HS-27A (cell line): ENCODE measurements around the gene PARP8.

Experiments
- DNase-seq: peaks from one replicate; pipeline ENCODE4 v3.0.0-alpha.2; 2012; ENCODE audit warnings: low read depth, missing footprints

Gene PARP8

DNA sequence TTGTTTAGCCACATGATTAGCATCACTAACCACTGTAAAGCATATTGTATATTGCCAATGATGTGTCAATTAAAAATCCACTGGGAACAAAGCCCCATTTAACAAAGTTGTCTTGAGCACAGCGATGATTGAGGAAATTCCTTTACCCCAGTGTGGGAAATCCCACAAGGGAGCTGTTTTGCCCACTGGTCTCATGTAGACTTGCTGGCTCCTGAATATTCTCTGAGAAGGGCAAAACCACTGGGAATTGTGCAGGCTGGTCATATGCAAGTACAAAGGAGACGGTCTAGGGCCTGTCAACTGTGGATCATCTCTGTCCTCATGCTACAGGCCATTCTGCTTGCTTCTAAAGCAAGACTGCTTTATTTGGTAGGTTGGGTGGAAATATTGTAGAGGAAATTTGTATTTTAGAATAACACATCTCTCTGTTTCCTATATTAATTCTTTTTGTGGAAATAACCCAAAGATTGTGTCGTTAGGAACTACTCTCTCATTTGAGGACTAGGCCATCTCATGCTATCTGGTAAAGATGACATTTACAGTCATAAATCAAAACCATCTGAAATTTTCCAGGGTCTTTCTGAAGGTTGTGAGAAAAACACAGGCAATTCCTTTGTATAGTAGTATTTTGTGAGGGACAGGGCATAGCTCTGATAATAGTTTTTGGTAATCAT is 60.2 kb downstream of the PARP8 start:
- DNase-seq = no peak

- no peak for DNase-seq
These were observed 60.7 kb downstream of the PARP8 start for GRCh38 chr5:50727149-50727496.

DNA sequence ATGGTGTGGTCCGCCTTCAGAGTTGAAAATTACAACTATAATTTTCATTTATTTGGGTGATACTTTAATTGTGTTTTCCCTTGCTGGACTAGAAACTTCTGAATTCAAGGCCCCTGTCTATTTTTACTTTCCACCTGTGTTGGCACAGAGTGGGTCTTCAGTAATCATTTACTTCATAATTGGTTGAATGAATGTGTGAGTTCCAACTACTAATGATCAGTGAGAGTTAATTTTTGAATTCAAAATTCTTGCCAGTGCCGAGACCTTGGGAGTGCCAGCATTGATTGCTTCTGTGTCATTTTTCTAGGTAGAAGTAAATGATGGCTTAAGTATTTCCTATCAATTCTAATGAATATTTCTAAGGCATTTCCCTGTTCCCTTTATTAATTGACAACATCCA is 61.4 kb downstream of the PARP8 start:
- DNase-seq = no peak

GRCh38 chr5:50730336-50730735 is 63.9 kb downstream of the PARP8 start:
- no peak for DNase-seq

GRCh38 chr5:50730841-50731240 is 64.4 kb downstream of the PARP8 start:
- no peak for DNase-seq

DNA sequence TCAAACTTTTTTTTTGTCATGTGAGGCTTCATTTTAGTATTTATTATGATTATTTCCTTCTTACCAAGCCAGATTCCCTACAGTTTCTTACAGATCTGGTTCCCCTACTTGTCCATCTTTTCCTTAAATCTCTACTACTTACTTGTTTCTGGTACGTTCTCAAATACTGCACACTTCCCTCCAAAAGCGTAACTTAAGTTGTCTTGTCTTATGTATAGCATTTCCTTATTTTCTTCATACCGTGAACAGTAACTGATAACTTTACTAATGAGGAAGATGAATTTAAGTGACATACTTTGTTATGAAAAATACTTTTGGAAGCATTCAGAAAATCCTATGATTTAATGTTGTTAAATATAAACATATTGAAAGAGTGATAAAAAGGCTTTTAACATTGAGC is 67.3 kb downstream of the PARP8 start:
- DNase-seq = no peak

GRCh38 chr5:50738864-50739263 is 72.4 kb downstream of the PARP8 start:
- no peak for DNase-seq

GRCh38 chr5:50740832-50741231 is 74.4 kb downstream of the PARP8 start:
- no peak for DNase-seq

GRCh38 chr5:50744776-50745175 is 78.3 kb downstream of the PARP8 start:
- DNase-seq = no peak

DNA sequence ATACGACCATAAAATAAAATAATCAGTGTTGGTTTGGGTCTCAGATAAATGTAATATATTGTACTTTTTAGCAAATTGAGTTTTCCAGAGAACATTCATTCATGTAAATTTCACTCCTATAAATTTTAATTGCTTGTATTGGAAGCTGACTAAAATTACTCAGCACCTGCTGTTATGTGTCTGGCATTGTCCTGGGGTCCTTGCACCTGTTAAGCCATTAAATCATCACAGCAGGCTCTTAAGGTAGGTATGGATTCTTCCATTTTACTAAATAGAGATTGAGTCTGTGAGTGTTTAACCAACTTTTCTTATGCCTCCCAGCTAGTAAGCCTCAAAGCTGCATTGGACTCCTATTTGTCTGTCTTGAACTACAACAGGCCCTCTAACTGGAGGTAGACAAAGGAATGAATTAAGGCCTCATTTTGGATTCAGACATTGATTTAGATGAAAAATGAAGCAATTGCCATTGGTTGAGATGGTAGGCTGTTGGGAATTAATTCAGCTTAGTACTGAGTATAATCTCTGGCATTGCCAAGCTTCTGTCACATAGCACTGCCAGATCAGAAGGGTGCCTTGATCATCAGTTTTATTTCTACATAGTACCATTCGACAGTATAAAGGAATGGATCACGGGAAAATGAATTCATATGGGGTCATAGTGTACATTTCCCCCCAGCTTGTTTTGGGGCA is 78.9 kb downstream of the PARP8 start:
- no peak for DNase-seq

GRCh38 chr5:50749181-50749580 is 82.7 kb downstream of the PARP8 start:
- DNase-seq = no peak

GRCh38 chr5:50749873-50750272 is 83.4 kb downstream of the PARP8 start:
- DNase-seq = no peak

- DNase-seq = no peak
These were observed 84.7 kb downstream of the PARP8 start for GRCh38 chr5:50751064-50751657.

GRCh38 chr5:50752800-50753199 is 86.4 kb downstream of the PARP8 start:
- no peak for DNase-seq

DNA sequence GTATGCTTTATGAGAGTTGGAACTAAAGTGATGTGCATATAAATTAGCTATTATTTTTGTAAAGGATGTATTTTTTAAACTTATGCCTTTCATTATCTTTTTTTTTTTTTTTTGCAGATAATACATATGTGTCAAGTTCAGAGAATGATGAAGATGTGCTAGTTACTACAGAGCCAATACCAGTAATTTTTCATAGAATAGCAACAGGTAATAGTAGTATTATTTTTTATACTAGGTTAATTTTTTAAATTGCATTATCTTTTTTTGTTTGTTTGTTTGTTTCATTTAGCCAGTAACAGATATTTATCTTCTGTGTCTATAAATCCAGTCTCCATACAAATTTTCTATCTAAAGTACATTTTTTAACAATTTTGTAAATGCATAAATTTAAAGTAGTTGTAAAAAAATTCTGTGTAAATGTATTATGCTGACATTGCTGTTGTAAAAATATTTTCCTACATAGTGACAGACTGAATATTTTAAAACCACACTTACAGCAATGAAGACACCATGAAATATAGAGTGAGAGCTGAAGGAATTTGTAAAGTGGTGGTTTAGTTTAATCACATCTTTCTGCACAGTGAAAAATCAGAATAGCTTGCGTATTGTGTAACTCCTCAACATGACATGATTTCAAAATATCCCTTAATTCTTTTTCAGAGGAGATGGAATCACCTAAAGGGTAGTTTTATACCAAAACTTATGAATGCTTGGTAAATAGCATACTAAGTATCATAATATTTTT is 93.3 kb downstream of the PARP8 start:
- DNase-seq = no peak

DNA sequence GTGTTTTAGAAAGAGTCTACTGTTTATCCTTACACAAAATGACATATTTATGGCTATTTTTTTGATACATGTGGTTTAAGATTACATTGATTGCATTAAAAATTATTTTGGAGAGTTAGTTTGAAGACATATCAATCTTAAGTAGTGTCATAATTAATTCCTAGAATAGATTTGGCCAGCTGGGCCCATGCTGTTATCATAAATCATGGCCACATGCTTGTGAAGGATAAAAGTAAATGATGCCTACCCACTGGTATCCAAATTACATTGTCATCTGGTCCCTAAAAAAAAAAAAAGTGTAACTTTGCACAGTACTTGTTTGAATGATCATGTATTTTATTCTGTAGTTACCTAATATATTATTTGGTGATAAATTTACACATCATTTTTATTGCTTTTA is 96.9 kb downstream of the PARP8 start:
- no peak for DNase-seq

GRCh38 chr5:50763846-50764245 is 97.4 kb downstream of the PARP8 start:
- DNase-seq = no peak

DNA sequence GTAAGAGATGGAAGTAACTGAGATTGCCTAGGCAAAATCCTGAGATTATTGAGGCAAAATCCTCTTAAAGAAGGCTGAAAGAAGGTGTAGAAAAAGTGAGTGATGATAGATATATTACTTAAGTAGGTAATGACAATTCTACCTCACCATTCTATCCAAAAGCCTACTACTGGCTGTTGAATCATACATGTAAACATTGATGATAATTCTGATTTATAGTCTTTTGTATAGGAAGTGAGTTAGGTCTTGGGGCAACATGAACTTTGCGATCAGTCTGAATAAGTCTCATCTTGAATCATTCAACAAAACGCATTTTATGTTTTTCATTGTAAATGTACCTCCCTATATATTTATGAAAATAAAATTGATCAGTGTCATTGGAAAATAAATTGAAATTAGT is 99.6 kb downstream of the PARP8 start:
- DNase-seq = no peak

GRCh38 chr5:50766462-50766861 is 100.0 kb downstream of the PARP8 start:
- no peak for DNase-seq

- DNase-seq = no peak
These were observed 100.5 kb downstream of the PARP8 start for GRCh38 chr5:50766967-50767366.

GRCh38 chr5:50767588-50767987 is 101.2 kb downstream of the PARP8 start:
- DNase-seq = no peak

- no peak for DNase-seq
These were observed 102.2 kb downstream of the PARP8 start for GRCh38 chr5:50768634-50769033.

DNA sequence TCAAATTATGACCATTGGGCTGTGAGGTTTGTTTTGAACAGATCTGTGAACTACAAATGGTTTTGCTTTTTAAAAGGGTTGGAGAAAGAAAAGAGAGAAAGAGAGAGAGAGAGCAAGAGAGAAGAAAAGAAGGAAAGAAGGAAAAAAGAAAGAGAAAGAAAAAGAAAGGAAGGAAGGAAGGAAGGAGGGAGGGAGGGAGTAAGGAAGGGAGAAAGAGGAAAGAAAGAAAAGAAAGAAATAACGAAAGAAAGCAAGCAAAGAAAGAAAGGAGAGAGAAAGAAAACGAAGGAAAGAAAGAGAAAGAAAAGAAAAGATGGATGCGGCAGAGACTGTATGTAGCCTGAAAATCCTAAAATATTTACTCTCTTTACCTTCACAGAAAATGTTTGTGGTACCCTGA is 104.0 kb downstream of the PARP8 start:
- no peak for DNase-seq
